Fibroblast of villous mesenchyme (primary cell): ENCODE results near the gene JDP2. TPM values are rescaled to one million over a fixed set of nuclear protein-coding genes. Genes with fewer than 3 reads are reported as not detected.

ENCODE experiments used
- DNase-seq: peaks from one replicate; pipeline ENCODE4 v3.0.0-alpha.2; 2010; ENCODE audit warnings: low read depth
- H3K4me3 ChIP-seq: 2 replicates; pipeline ENCODE4 v1.5.1; 2011; ENCODE audit warnings: low read depth, mild to moderate bottlenecking, low read length
- total RNA-seq: library from RNA; depleted of rRNA; stranded (reverse); fragments of >200 nt; gene quantifications from 2 replicates; pipeline ENCODE4 v1.2.3, GENCODE V29; 2012
- TF ChIP-seq, protein P1 (sequence below): IDR thresholded peaks from 2 replicates; pipeline ENCODE4 v1.5.1; 2012; ENCODE audit warnings: low read depth, mild to moderate bottlenecking, low read length; ENCODE audit not compliant: insufficient read depth

Gene JDP2
- total RNA-seq, 1 donor, result 51.4 TPM

DNA sequence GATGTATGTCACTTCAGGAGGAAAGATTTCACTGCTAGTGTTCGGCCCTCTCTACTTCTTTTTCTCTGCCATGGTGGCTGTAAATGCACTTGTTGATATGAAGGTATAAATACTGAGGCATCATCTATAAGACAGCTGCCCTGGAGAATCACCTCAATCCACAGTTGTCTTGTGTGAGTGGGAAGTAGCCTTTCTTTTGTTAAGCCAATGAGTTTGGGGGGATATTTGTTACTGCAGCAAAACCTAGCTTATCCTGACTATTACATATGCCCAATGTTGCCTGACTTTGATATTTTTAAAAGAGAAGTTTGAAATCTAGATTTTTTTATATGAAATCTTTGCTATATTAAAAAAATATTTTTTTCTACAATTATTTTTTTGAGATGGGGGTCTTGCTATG, 3.3 kb upstream of the JDP2 start:
- TF ChIP-seq, protein P1, sequence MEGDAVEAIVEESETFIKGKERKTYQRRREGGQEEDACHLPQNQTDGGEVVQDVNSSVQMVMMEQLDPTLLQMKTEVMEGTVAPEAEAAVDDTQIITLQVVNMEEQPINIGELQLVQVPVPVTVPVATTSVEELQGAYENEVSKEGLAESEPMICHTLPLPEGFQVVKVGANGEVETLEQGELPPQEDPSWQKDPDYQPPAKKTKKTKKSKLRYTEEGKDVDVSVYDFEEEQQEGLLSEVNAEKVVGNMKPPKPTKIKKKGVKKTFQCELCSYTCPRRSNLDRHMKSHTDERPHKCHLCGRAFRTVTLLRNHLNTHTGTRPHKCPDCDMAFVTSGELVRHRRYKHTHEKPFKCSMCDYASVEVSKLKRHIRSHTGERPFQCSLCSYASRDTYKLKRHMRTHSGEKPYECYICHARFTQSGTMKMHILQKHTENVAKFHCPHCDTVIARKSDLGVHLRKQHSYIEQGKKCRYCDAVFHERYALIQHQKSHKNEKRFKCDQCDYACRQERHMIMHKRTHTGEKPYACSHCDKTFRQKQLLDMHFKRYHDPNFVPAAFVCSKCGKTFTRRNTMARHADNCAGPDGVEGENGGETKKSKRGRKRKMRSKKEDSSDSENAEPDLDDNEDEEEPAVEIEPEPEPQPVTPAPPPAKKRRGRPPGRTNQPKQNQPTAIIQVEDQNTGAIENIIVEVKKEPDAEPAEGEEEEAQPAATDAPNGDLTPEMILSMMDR, result no peak
- no peak for DNase-seq
- H3K4me3 ChIP-seq, result no peak overlapping the region

DNA sequence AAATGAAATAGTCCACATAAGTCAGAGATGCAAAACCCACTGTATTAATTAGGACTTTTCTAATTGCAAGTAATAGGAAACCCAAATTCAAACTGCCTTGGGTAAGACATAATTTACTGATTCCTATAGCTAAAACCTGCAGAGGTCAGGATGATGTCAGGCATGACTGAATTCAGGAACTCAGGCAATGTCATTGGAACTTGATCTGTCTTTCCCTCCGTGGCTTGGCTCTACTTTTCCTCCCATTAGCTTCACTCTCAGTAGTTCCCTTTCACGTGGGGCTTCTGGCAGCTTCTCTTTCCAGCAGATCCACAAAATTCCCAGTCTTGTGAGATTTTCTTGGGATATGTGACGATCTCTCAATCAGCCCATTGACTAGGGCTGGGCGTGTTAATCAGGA, 2.4 kb upstream of the JDP2 start:
- no peak overlapping the region for H3K4me3 ChIP-seq
- DNase-seq, result no peak
- TF ChIP-seq, protein P1, result no peak

DNA sequence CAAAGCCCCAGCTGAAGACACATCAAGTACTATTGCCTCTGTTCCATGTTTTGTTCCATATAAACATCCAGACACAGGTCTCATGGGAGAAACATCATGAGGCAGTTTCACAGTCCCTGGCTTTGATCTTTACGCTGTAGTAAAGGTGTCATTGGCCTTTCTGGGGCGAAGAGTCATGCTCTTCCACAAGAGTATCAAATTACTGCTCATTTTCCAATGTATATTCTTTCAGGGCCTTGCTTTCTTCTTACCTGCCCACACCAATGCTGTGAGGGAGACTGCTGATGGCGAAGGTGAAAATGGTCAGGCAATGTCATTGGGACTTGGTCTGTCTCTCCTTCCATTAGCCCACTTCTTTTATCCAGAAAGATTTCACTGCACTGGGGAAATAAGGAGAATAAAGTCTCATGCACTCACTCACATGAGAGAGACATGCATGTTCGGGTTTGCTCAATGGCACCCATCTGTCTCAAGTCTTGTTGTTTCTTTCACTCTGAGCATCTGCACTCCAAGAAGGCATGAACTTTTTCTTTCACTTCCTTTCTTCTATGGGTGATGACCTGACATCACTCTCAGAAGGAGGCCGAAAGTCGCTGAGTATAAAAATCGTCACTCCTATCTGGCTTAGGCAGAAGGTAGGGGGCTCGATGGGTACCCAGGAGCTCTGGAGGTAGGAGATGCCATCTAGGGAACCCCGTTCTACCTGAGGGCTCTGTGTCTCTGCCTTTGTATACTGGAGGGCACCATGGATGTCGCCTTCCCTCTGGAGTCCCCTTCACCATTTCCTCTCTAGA, 1.3 kb upstream of the JDP2 start:
- no peak for DNase-seq
- TF ChIP-seq, protein P1, result no peak

DNA sequence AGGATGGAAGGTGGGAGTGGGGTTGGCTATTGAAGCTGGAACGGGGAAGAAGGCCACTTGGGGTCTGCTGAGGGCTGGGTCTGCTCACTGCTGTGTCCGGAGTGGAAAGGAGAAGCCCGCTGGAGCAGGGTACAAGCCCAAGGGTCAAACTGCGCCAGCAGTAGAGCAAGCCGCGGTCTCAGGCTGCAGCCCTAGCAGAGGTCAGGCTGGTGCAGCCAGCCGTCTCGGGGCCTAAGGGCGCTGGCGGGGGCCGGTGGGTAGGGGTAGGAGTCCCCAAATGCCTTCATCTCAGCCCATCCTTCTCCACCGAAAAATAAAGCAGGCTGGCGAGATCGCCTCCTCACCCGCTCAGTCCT, 718 bp upstream of the JDP2 start:
- peak overlapping the region; percentile 88 for H3K4me3 ChIP-seq
- TF ChIP-seq, protein P1, result no peak
- DNase-seq, result no peak

More for the DNA sequence above, 1.3 kb upstream of the JDP2 start:
- no peak overlapping the region for H3K4me3 ChIP-seq

DNA sequence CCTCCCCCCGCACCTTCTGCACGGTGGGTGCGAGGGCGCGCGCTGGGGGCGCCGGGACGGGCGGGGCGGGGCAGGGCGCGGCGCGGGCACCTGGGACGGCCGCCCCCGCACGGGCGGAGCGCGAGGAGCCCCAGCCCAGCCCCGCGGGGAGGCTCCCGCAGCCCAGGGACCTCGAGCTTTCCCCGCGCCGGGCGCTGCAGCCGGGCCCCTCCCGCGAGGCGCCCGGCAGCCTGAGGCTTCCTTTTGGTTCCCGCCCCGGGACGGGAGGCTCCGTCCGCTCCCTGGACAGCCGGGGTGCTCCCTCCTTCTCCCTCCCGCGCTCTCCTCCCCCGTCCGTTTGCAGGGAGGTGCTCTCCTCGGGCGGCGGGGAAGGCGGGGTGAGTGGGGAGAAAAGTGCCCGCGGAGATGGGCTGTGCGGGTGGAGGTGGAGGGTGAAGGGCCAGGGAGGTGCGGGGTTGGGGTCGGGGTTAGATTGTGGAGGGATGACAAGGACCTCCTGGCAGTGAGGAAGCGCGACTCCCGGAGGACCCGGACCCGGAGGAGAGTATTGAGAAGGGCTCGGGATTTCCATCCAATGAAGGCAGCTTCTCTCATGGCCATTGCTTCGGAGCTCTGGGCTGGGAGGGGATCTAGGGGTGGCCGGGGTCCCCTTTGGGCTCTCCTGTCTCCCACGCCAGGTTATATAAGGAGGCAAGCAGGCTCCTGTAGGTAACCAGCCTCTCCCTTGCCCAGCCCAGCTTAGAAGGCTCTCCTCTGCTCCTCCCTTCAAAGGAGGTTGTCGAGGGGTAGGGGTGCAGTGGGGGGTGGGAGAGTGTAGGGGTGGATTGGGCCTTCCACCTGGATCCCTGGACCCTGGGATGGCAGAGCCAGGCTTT, 645 bp downstream of the JDP2 start:
- TF ChIP-seq, protein P1, result no peak
- peak overlapping the region; percentile 88 for H3K4me3 ChIP-seq
- DNase-seq, result no peak

DNA sequence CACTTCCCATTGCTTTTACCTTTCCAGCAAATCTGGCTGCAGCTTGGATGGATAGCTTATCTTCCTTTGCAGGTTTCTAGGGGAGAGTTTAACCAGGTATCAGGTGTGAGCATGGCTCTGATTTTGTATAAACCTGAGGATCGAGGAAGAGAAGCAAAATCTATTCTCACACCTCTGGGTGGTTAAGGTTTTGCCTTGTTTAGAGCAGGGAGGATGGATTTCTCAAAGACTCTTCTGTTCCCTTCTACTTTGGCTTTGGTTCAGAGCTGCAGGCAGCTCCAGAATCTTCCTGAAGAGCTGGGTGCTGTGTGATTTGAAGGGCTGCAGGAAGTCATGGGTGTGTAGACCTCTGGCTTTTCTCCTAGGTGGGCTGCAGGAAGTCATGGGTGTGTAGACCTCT, 1.7 kb downstream of the JDP2 start:
- peak overlapping the region; percentile 88 for H3K4me3 ChIP-seq
- DNase-seq, result no peak
- TF ChIP-seq, protein P1, result no peak
